Retinal pigment epithelial cell (primary cell): ENCODE data around the gene VARS1.
A peak's percentile ranks its signal among the peaks of the same experiment; 100 is the strongest.
"Not testable (repeated sequence)": the region's sequence is repeated elsewhere in the genome, so short reads cannot be mapped to it uniquely, and the experiment has no call there.

Source experiments
- DNase-seq: peaks from one replicate; pipeline ENCODE4 v3.0.0-alpha.2; 2010; ENCODE audit warnings: low read depth
- H3K4me3 ChIP-seq: 2 replicates; pipeline ENCODE4 v1.5.1; 2011; ENCODE audit warnings: mild to moderate bottlenecking, low read length, control low read depth, moderate library complexity
- CTCF ChIP-seq: conservative IDR thresholded peaks from 2 replicates; pipeline ENCODE4 v1.5.1; 2011; ENCODE audit warnings: low read depth, low read length, control low read depth, inconsistent platforms

Gene VARS1

GRCh38 chr6:31794294-31794865 is 1.2 kb downstream of the VARS1 start:
- peak overlapping the region; percentile 88 for H3K4me3 ChIP-seq
- DNase-seq: peak; percentile 65
- no peak for TF ChIP-seq CTCF

GRCh38 chr6:31793927-31794245 is 1.7 kb downstream of the VARS1 start:
- DNase-seq: not testable (repeated sequence)
- H3K4me3 ChIP-seq: peak overlapping the region; percentile 88

GRCh38 chr6:31792761-31793171 is 2.8 kb downstream of the VARS1 start:
- no peak overlapping the region for H3K4me3 ChIP-seq
- TF ChIP-seq CTCF: no peak
- DNase-seq: no peak

GRCh38 chr6:31792090-31792374 is 3.5 kb downstream of the VARS1 start:
- H3K4me3 ChIP-seq: no peak overlapping the region
- TF ChIP-seq CTCF: no peak
- DNase-seq: no peak

GRCh38 chr6:31791324-31792089 is 4.0 kb downstream of the VARS1 start:
- no peak overlapping the region for H3K4me3 ChIP-seq
- TF ChIP-seq CTCF: peak; percentile 72
- no peak for DNase-seq

- H3K4me3 ChIP-seq: no peak overlapping the region
- no peak for TF ChIP-seq CTCF
- no peak for DNase-seq
These were observed 10.1 kb downstream of the VARS1 start for GRCh38 chr6:31785475-31785874.

- TF ChIP-seq CTCF: no peak
- H3K4me3 ChIP-seq: no peak overlapping the region
- no peak for DNase-seq
These were observed 11.2 kb downstream of the VARS1 start for GRCh38 chr6:31784098-31784925.
